Endodermal cell (in vitro differentiated cells): ENCODE measurements around the gene CPE. TPM values are rescaled to one million over a fixed set of nuclear protein-coding genes. Genes with fewer than 3 reads are reported as not detected.

ENCODE experiments used
- DNase-seq: peaks from one replicate; pipeline ENCODE4 v3.0.0-alpha.2; 2017
- H3K27ac ChIP-seq: 2 replicates; pipeline ENCODE4 v1.5.1; 2013; ENCODE audit warnings: mild to moderate bottlenecking, low read depth, low read length, moderate library complexity
- H3K27me3 ChIP-seq: 2 replicates; pipeline ENCODE4 v1.6.1; 2013; ENCODE audit warnings: mild to moderate bottlenecking, low read length, moderate library complexity; ENCODE audit not compliant: insufficient read depth, control insufficient read depth, poor library complexity, severe bottlenecking
- H3K36me3 ChIP-seq: 2 replicates; pipeline ENCODE4 v1.7.0; 2013; ENCODE audit warnings: mild to moderate bottlenecking, low read length, moderate library complexity; ENCODE audit not compliant: control insufficient read depth, insufficient read depth
- H3K4me1 ChIP-seq: one replicate; pipeline ENCODE4 v1.7.0; 2013; ENCODE audit warnings: low read length; ENCODE audit not compliant: control insufficient read depth, insufficient read depth
- H3K4me3 ChIP-seq: 2 replicates; pipeline ENCODE4 v1.5.1; 2013; ENCODE audit warnings: mild to moderate bottlenecking, low read length, moderate library complexity
- H3K9ac ChIP-seq: 2 replicates; pipeline ENCODE4 v1.6.1; 2013; ENCODE audit warnings: mild to moderate bottlenecking, low read length, moderate library complexity; ENCODE audit not compliant: poor library complexity, severe bottlenecking; ENCODE audit errors: extremely low read depth
- H3K9me3 ChIP-seq: 2 replicates; pipeline ENCODE4 v1.6.1; 2013; ENCODE audit warnings: mild to moderate bottlenecking, low read length, moderate library complexity; ENCODE audit not compliant: control insufficient read depth
- H3K27ac Mint-ChIP-seq: 2 replicates; pipeline ENCODE4 v1.8.0; 2020; ENCODE audit warnings: mixed read lengths
- H3K27me3 Mint-ChIP-seq: 2 replicates; pipeline ENCODE4 v1.8.0; 2021; ENCODE audit warnings: mild to moderate bottlenecking, mixed read lengths; ENCODE audit not compliant: insufficient read depth
- H3K36me3 Mint-ChIP-seq: 2 replicates; pipeline ENCODE4 v1.8.0; 2020; ENCODE audit warnings: low read depth, mixed read lengths
- H3K4me1 Mint-ChIP-seq: 2 replicates; pipeline ENCODE4 v1.8.0; 2020; ENCODE audit warnings: mixed read lengths
- H3K4me3 Mint-ChIP-seq: 2 replicates; pipeline ENCODE4 v1.8.0; 2020; ENCODE audit warnings: mild to moderate bottlenecking, moderate library complexity, mixed read lengths
- H3K9me3 Mint-ChIP-seq: 2 replicates; pipeline ENCODE4 v1.8.0; 2020; ENCODE audit warnings: mild to moderate bottlenecking, mixed read lengths
- WGBS, 2 experiments: methylation state at CpG; one replicate each; pipeline versions ENCODE4 v1.1.5 to v1.1.7; 2013; ENCODE audit warnings: missing lambda C conversion rate in 2 of 2, mixed read lengths in 1 of 2; ENCODE audit not compliant: insufficient coverage in 1 of 2, insufficient read length in 1 of 2; 5-methylcytosine and 5-hydroxymethylcytosine counted together
- total RNA-seq, 2 donors: library from RNA; stranded (reverse); fragmentation: NEBNext Ultra II Directional in 1 of 2; extraction: Animal tissue kit (Norgen Biotek cat#: 25700) in 1 of 2; gene quantifications; 2 replicates in 1 of 2; 3 replicates in 1 of 2; pipeline ENCODE4 v1.2.1, GENCODE V29; 2021
- TF ChIP-seq, protein P1 (sequence below): fragments of 200-600 bp; sonication (generic); conservative IDR thresholded peaks from 2 replicates; pipeline ENCODE4 v1.5.0; 2021; ENCODE audit warnings: antibody characterized with exemption, mild to moderate bottlenecking

The CPE gene
- total RNA-seq, 2 donors from 2014 or later: 237 to 298 TPM

DNA sequence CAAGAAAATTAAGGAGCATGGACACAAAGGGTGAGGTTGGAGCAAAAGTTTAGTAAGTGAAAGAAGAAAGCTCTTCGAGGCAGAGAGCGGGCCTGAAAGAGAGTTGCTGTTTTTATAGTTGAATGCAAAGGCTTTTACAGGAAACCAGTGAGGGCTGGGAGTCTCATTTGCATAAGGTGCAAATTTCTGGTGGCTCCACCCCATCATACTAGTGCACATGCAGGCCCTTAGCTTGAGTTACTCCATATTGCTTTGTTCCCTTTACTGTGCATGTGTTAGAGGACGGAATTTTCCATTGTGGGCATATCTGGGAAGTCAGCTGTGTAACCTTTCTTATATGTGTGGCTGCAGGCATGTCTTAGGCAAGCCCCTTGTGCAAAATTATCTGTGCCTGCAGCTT, 48.0 kb downstream of the CPE start:
- Histone ChIP-seq H3K9me3 (peaks cover 40% of the 10 kb centered on the region), H3K4me1 (no peaks in the 10 kb centered on the region), H3K9ac (no peak overlapping the region), H3K36me3 (peaks cover 46% of the 10 kb centered on the region), H3K4me3 (peak overlapping the region; percentile 23), H3K27me3 (no peaks in the 10 kb centered on the region), H3K27ac (no peak overlapping the region)
- Mint-ChIP-seq H3K9me3 (peaks cover 28% of the 10 kb centered on the region), H3K4me1 (no peaks in the 10 kb centered on the region), H3K36me3 (peaks cover 47% of the 10 kb centered on the region), H3K4me3 (no peak overlapping the region), H3K27ac (no peak overlapping the region), H3K27me3 (no peaks in the 10 kb centered on the region)
- TF ChIP-seq, protein P1, sequence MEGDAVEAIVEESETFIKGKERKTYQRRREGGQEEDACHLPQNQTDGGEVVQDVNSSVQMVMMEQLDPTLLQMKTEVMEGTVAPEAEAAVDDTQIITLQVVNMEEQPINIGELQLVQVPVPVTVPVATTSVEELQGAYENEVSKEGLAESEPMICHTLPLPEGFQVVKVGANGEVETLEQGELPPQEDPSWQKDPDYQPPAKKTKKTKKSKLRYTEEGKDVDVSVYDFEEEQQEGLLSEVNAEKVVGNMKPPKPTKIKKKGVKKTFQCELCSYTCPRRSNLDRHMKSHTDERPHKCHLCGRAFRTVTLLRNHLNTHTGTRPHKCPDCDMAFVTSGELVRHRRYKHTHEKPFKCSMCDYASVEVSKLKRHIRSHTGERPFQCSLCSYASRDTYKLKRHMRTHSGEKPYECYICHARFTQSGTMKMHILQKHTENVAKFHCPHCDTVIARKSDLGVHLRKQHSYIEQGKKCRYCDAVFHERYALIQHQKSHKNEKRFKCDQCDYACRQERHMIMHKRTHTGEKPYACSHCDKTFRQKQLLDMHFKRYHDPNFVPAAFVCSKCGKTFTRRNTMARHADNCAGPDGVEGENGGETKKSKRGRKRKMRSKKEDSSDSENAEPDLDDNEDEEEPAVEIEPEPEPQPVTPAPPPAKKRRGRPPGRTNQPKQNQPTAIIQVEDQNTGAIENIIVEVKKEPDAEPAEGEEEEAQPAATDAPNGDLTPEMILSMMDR: no peak
- 50 to 63% methylated on average over 2 to 3 of the region's 3 CpGs for WGBS, 2 experiments
- no peak for DNase-seq

DNA sequence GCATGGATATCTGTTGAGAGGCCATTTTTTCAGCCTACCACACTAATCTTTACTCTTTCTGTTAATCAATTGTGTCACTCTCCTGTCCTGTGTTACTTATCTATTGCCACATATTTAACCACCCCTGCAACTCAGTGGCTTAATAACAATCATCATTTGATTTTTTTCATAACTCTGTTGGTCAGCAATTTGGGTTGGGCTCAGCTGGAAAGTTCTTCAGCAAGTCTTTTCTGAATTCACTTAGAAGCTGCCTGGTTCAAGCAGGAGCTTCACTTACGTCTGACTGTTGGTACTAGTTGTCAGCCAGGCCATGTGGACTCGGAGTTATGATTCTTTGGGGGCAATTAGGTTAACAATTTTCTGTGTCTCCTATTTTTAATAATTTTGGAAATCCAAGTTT, 50.1 kb downstream of the CPE start:
- H3K27ac Mint-ChIP-seq: no peak overlapping the region
- DNase-seq: no peak
- TF ChIP-seq, protein P1: no peak
- H3K9me3 Mint-ChIP-seq: peaks cover 28% of the 10 kb centered on the region
- H3K36me3 ChIP-seq: peaks cover 48% of the 10 kb centered on the region
- H3K4me3 ChIP-seq: no peak overlapping the region
- no peak overlapping the region for H3K27ac ChIP-seq
- no peak overlapping the region for H3K4me3 Mint-ChIP-seq
- no peaks in the 10 kb centered on the region for H3K4me1 ChIP-seq
- H3K27me3 Mint-ChIP-seq: no peaks in the 10 kb centered on the region
- no peak overlapping the region for H3K9ac ChIP-seq
- H3K36me3 Mint-ChIP-seq: peaks cover 43% of the 10 kb centered on the region
- peaks cover 40% of the 10 kb centered on the region for H3K9me3 ChIP-seq
- H3K27me3 ChIP-seq: no peaks in the 10 kb centered on the region
- no peaks in the 10 kb centered on the region for H3K4me1 Mint-ChIP-seq
- 0 to 50% methylated on average over 1 to 2 of the region's 2 CpGs for WGBS, 2 experiments

DNA sequence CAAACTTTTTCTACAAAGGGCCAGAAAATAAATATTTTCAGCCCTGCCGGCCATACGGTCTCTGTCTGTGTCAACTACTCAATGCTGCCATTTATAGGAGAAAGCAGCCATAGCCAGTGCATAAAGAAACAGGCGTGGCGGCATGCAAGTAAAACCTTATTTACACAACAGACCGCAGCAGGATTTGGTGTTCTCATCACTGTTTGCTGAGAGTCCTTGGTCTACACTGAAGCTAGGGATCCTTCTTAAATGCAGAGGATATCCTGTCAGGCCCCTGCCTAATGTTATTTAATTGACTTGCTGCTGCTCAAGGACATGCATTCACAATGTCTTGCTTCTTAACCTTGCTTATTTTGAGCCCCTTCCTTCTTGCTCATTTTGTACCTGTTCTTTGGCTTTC, 54.7 kb downstream of the CPE start:
- 86 to 95% methylated on average over 5 of the region's 5 CpGs for WGBS, 2 experiments
- peaks cover 3% of the 10 kb centered on the region for H3K4me1 Mint-ChIP-seq
- peaks cover 15% of the 10 kb centered on the region for H3K36me3 Mint-ChIP-seq
- Histone ChIP-seq H3K4me3 (no peak overlapping the region), H3K9me3 (peaks cover 7% of the 10 kb centered on the region), H3K27me3 (no peaks in the 10 kb centered on the region), H3K27ac (no peak overlapping the region), H3K4me1 (no peaks in the 10 kb centered on the region), H3K36me3 (peaks cover 20% of the 10 kb centered on the region), H3K9ac (no peak overlapping the region)
- H3K4me3 Mint-ChIP-seq: no peak overlapping the region
- TF ChIP-seq, protein P1: no peak
- H3K27me3 Mint-ChIP-seq: no peaks in the 10 kb centered on the region
- no peak overlapping the region for H3K27ac Mint-ChIP-seq
- H3K9me3 Mint-ChIP-seq: peaks cover 6% of the 10 kb centered on the region
- no peak for DNase-seq
